ENCODE data around the gene ZNF292.

DNA sequence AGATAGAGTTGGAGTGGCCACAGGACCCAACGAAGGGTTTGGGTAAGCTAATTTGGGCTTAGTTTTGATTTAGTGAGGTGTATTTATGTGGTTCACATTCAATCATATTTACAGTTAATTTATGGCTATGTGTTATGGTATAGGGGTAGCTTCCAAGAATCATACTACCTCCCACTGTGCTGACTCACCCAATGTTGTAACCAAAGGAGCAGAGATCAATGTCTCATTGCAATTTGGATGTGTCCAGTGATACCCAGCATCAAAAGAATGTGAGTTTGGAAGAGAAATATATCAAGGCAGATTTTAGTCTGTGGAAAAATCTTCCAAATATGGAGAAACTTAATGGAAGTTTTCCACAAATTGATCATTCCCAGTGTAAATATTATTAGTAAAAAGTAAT, 141.8 kb downstream of the ZNF292 start:
- TF ChIP-seq EZH2 (IDR thresholded peaks at IDR 0.05; ENCODE audit: low read depth): no peak
- TF ChIP-seq, protein P1, sequence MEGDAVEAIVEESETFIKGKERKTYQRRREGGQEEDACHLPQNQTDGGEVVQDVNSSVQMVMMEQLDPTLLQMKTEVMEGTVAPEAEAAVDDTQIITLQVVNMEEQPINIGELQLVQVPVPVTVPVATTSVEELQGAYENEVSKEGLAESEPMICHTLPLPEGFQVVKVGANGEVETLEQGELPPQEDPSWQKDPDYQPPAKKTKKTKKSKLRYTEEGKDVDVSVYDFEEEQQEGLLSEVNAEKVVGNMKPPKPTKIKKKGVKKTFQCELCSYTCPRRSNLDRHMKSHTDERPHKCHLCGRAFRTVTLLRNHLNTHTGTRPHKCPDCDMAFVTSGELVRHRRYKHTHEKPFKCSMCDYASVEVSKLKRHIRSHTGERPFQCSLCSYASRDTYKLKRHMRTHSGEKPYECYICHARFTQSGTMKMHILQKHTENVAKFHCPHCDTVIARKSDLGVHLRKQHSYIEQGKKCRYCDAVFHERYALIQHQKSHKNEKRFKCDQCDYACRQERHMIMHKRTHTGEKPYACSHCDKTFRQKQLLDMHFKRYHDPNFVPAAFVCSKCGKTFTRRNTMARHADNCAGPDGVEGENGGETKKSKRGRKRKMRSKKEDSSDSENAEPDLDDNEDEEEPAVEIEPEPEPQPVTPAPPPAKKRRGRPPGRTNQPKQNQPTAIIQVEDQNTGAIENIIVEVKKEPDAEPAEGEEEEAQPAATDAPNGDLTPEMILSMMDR (conservative IDR thresholded peaks at IDR 0.05): no peak

Measured in PC-9 (cell line).